A549 (cell line): ENCODE measurements around the gene TRIM41. TPM values are rescaled to one million over a fixed set of nuclear protein-coding genes. Genes with fewer than 3 reads are reported as not detected.
"Not testable (repeated sequence)": the region's sequence is repeated elsewhere in the genome, so short reads cannot be mapped to it uniquely, and the experiment has no call there.

ENCODE experiments used
- ATAC-seq, 2 experiments: fragments of 200-7000 bp in 1 of 2; fragments of >200 bp in 1 of 2; cut with Nextera tagmentation in 1 of 2; cut with Tn5 transposase in 1 of 2; 3 replicates each; pipeline versions ENCODE4 v1.8.0 to v1.9.1; 2018 to 2020; ENCODE audit warnings: mild to moderate bottlenecking in 1 of 2, moderate library complexity in 1 of 2
- CTCF ChIA-PET: fragments of 300-600 bp; sonication (Branson Sonifier 250); formaldehyde crosslinking; extraction: SDS; loops from one replicate; lab custom pipeline; 2021; ENCODE audit warnings: antibody characterized with exemption, inconsistent platforms; lab: Yijun Ruan, JAX
- POLR2A ChIA-PET: fragments of 350-600 bp; formaldehyde crosslinking; extraction: SDS; loops from one replicate; lab custom pipeline; 2021; ENCODE audit warnings: antibody characterized with exemption, inconsistent platforms; lab: Yijun Ruan, JAX
- DNase-seq, 2 experiments: peaks; one replicate each; pipeline versions ENCODE4 v3.0.0 to v3.0.0-alpha.2; 2011 to 2016; ENCODE audit warnings: low read depth in 1 of 2, low spot score in 1 of 2
- FAIRE-seq: peaks from 2 replicates; lab custom pipeline; 2011; peaks lifted over from hg19 to GRCh38; lab: Jason Lieb, UNC
- H3K27ac ChIP-seq, 2 experiments: fragments of >200 bp; sonication (Bioruptor Twin); formaldehyde crosslinking; 3 replicates each; pipeline ENCODE4 v1.5.1; 2016 to 2017
- H3K4me1 ChIP-seq: fragments of >200 bp; sonication (Bioruptor Twin); formaldehyde crosslinking; 3 replicates; pipeline ENCODE4 v1.6.1; 2016
- H3K4me2 ChIP-seq: fragments of >200 bp; sonication (Bioruptor Twin); formaldehyde crosslinking; 3 replicates; pipeline ENCODE4 v1.6.1; 2016
- H3K4me3 ChIP-seq: fragments of >200 bp; sonication (Bioruptor Twin); formaldehyde crosslinking; 3 replicates; pipeline ENCODE4 v1.5.1; 2016
- H3K9me3 ChIP-seq: fragments of >200 bp; sonication (Bioruptor Twin); formaldehyde crosslinking; 3 replicates; pipeline ENCODE4 v1.6.1; 2016
- BCL3 ChIP-seq: fragments of >200 bp; sonication (Bioruptor Twin); formaldehyde crosslinking; IDR thresholded peaks from 3 replicates; pipeline ENCODE4 v1.6.1; 2016
- CTCF ChIP-seq: fragments of >200 bp; sonication (Bioruptor Twin); formaldehyde crosslinking; IDR thresholded peaks from 3 replicates; pipeline ENCODE4 v1.5.1; 2016
- EP300 ChIP-seq, 2 experiments: fragments of >200 bp; sonication (Bioruptor Twin); formaldehyde crosslinking; IDR thresholded peaks; 2 replicates in 1 of 2; 3 replicates in 1 of 2; pipeline ENCODE4 v1.6.1; 2016 to 2017
- FOSB ChIP-seq: fragments of 250-450 bp; sonication (Bioruptor Pico); IDR thresholded peaks from 2 replicates; pipeline ENCODE4 v1.5.0; 2020; ENCODE audit warnings: mild to moderate bottlenecking, moderate library complexity
- KDM5A ChIP-seq: fragments of 200-600 bp; sonication (generic); IDR thresholded peaks from 2 replicates; pipeline ENCODE4 v1.6.1; 2016; ENCODE audit warnings: antibody characterized with exemption, mild to moderate bottlenecking
- MAX ChIP-seq: IDR thresholded peaks from 2 replicates; pipeline ENCODE4 v1.6.1; 2012
- PBX3 ChIP-seq: IDR thresholded peaks from 2 replicates; pipeline ENCODE4 v1.6.1; 2012
- POLR2A ChIP-seq: IDR thresholded peaks from 2 replicates; pipeline ENCODE4 v1.6.1; 2012; ENCODE audit warnings: mild to moderate bottlenecking, low read length
- RAD21 ChIP-seq, 2 experiments: fragments of >200 bp in 1 of 2; sonication (Bioruptor Twin) in 1 of 2; formaldehyde crosslinking in 1 of 2; IDR thresholded peaks in 1 of 2; conservative IDR thresholded peaks in 1 of 2; 2 replicates in 1 of 2; 3 replicates in 1 of 2; pipeline ENCODE4 v1.6.1; 2012 to 2018; ENCODE audit warnings: inconsistent platforms in 1 of 2
- REST ChIP-seq: fragments of 200-600 bp; sonication (generic); IDR thresholded peaks from 2 replicates; pipeline ENCODE4 v1.6.1; 2016; ENCODE audit warnings: antibody characterized with exemption, mild to moderate bottlenecking, moderate library complexity
- SMC3 ChIP-seq: fragments of >200 bp; sonication (Bioruptor Twin); formaldehyde crosslinking; IDR thresholded peaks from 3 replicates; pipeline ENCODE4 v1.6.1; 2018; ENCODE audit warnings: inconsistent platforms
- TFCP2L1 ChIP-seq: fragments of 250-450 bp; sonication (Bioruptor Pico); IDR thresholded peaks from 2 replicates; pipeline ENCODE4 v1.5.0; 2021; ENCODE audit warnings: mild to moderate bottlenecking
- WGBS: methylation state at CpG from one replicate; pipeline ENCODE4 v1.1.6; 2017; ENCODE audit errors: missing lambda C conversion rate; 5-methylcytosine and 5-hydroxymethylcytosine counted together
- polyA plus RNA-seq, 4 experiments: library from polyadenylated mRNA; depleted of rRNA in 3 of 4; stranded (reverse); fragments of >200 nt; fragmentation: RNase III in 1 of 4; extraction: RNeasy Plus Mini Kit Qiagen cat#74134 plus additional on column Dnase treatment in 1 of 4; gene quantifications; 2 replicates in 3 of 4; 3 replicates in 1 of 4; pipeline ENCODE4 v1.2.3, GENCODE V29; 2011 to 2017

The TRIM41 gene
- polyA plus RNA-seq, 2 of the 4 experiments (the other 2 are of a cell fraction): 22.7 to 32.5 TPM

GRCh38 chr5:181273433-181273744, 50.3 kb downstream of the TRIM41 start:
- DNase-seq: peak in 1 of 2 experiments; percentile 37
- TF ChIP-seq SMC3: peak; percentile 45
- TF ChIP-seq MAX: peak; percentile 16; the same call in 1 of the 2 replicates
- peak; percentile 40 for TF ChIP-seq CTCF
- peak; percentile 28 to 57; a peak in 4 of 5 replicates for TF ChIP-seq RAD21 (conservative IDR thresholded peaks at IDR 0.05 in 1 of 2, IDR thresholded peaks at IDR 0.05 in 1 of 2)
- POLR2A ChIA-PET, H3K9me3 ChIP-seq, FAIRE-seq, H3K4me1 ChIP-seq: not testable (repeated sequence)
- CTCF ChIA-PET: interaction anchor here (0.6 to 0.7 kb wide), 2 partner anchors 11 to 789 kb away, joined by 3 to 5 read pairs; no protein-coding TSS in a partner anchor
- Histone ChIP-seq H3K27ac (peak overlapping the region; percentile 21 to 74; a peak in 2 of 6 replicates), H3K4me2 (peak overlapping the region; percentile 60), H3K4me3 (peak overlapping the region; percentile 35)
- peak; percentile 80 to 93 for ATAC-seq
- 83% methylated on average over 15 of the region's 28 CpGs for WGBS

GRCh38 chr5:181280251-181280762, 57.2 kb downstream of the TRIM41 start:
- TF ChIP-seq EP300 (IDR thresholded peaks at IDR 0.05) (no peak), POLR2A (no peak), KDM5A (no peak), TFCP2L1 (CRISPR knock-in tag) (no peak)
- DNase-seq (no peak), ATAC-seq (no peak), FAIRE-seq (no peak)
- H3K9me3 ChIP-seq: no peaks in the 10 kb centered on the region
- no peak overlapping the region for H3K4me3 ChIP-seq
- ChIA-PET CTCF (no interaction called here), POLR2A (no interaction called here)
- H3K4me2 ChIP-seq: no peak overlapping the region
- WGBS: 50% methylated on average over 7 of the region's 7 CpGs
- no peak overlapping the region for H3K27ac ChIP-seq
- no peaks in the 10 kb centered on the region for H3K4me1 ChIP-seq

GRCh38 chr5:181281077-181281983, 58.2 kb downstream of the TRIM41 start:
- Histone ChIP-seq H3K4me2 (no peak overlapping the region), H3K4me1 (no peaks in the 10 kb centered on the region), H3K27ac (no peak overlapping the region), H3K4me3 (no peak overlapping the region), H3K9me3 (no peaks in the 10 kb centered on the region)
- no peak for FAIRE-seq
- 82% methylated on average over 24 of the region's 40 CpGs for WGBS
- ChIA-PET POLR2A (no interaction called here), CTCF (no interaction called here)
- ATAC-seq: no peak
- TF ChIP-seq BCL3: no peak
- no peak for TF ChIP-seq FOSB
- no peak for TF ChIP-seq REST
- no peak for TF ChIP-seq PBX3
- DNase-seq: no peak
